ENCODE data around the gene CDKAL1. TPM values are rescaled to one million over a fixed set of nuclear protein-coding genes. Genes with fewer than 3 reads are reported as not detected.

The CDKAL1 gene
- total RNA-seq, 1 donor from 2014 or later, result 39.6 TPM

- no peak overlapping the region for H3K27ac ChIP-seq
- H3K9me3 Mint-ChIP-seq, result peaks cover 18% of the 10 kb centered on the region
- H3K27ac Mint-ChIP-seq, result no peak overlapping the region
- H3K4me3 Mint-ChIP-seq, result no peak overlapping the region
- peaks cover 12% of the 10 kb centered on the region for H3K4me1 ChIP-seq
- H3K36me3 ChIP-seq, result peaks cover 3% of the 10 kb centered on the region
- no peaks in the 10 kb centered on the region for H3F3A ChIP-seq (ENCODE audit: low read depth)
- H3K4me1 Mint-ChIP-seq, result peaks cover 29% of the 10 kb centered on the region
- H4K20me1 ChIP-seq (ENCODE audit: low read depth), result no peaks in the 10 kb centered on the region
- no peak for TF ChIP-seq EZH2phosphoT487 (IDR thresholded peaks at IDR 0.05)
- TF ChIP-seq EZH2 (IDR thresholded peaks at IDR 0.05), result no peak
- TF ChIP-seq CTCF (IDR thresholded peaks at IDR 0.05), result no peak
- no peak overlapping the region for H3K4me3 ChIP-seq
- no peaks in the 10 kb centered on the region for H3K27me3 Mint-ChIP-seq (ENCODE audit: insufficient read depth, low read depth)
- peaks cover 20% of the 10 kb centered on the region for H3K36me3 Mint-ChIP-seq
- H3K9me3 ChIP-seq (ENCODE audit: low read depth), result peaks cover 6% of the 10 kb centered on the region
- no peak overlapping the region for H3K4me2 ChIP-seq
- no peak overlapping the region for H3K9ac ChIP-seq
- H2AFZ ChIP-seq (replicated peaks), result no peak overlapping the region
- no peaks in the 10 kb centered on the region for H3K79me2 ChIP-seq (ENCODE audit: low read depth)
- DNase-seq (ENCODE audit: low spot score), result no peak
- H3K27me3 ChIP-seq, result no peaks in the 10 kb centered on the region
These were observed 347.1 kb downstream of the CDKAL1 start for GRCh38 chr6:20881365-20881764.

GRCh38 chr6:20882014-20882413, 347.8 kb downstream of the CDKAL1 start:
- Histone ChIP-seq H3F3A (ENCODE audit: low read depth) (no peaks in the 10 kb centered on the region), H3K4me3 (no peak overlapping the region), H2AFZ (replicated peaks) (no peak overlapping the region), H3K4me1 (peaks cover 10% of the 10 kb centered on the region), H3K27me3 (no peaks in the 10 kb centered on the region), H4K20me1 (ENCODE audit: low read depth) (no peaks in the 10 kb centered on the region), H3K79me2 (ENCODE audit: low read depth) (no peaks in the 10 kb centered on the region), H3K9ac (no peak overlapping the region), H3K36me3 (peaks cover 3% of the 10 kb centered on the region), H3K4me2 (no peak overlapping the region), H3K9me3 (ENCODE audit: low read depth) (peaks cover 6% of the 10 kb centered on the region), H3K27ac (no peak overlapping the region)
- Mint-ChIP-seq H3K27me3 (ENCODE audit: insufficient read depth, low read depth) (no peaks in the 10 kb centered on the region), H3K27ac (no peak overlapping the region), H3K4me1 (peaks cover 24% of the 10 kb centered on the region), H3K9me3 (peaks cover 18% of the 10 kb centered on the region), H3K4me3 (no peak overlapping the region), H3K36me3 (peaks cover 20% of the 10 kb centered on the region)
- no peak for DNase-seq (ENCODE audit: low spot score)
- no peak for TF ChIP-seq EZH2 (IDR thresholded peaks at IDR 0.05)
- TF ChIP-seq EZH2phosphoT487 (IDR thresholded peaks at IDR 0.05), result no peak
- no peak for TF ChIP-seq CTCF (IDR thresholded peaks at IDR 0.05)

- Histone ChIP-seq H3K79me2 (ENCODE audit: low read depth) (no peaks in the 10 kb centered on the region), H3F3A (ENCODE audit: low read depth) (no peaks in the 10 kb centered on the region), H3K27ac (no peak overlapping the region), H2AFZ (replicated peaks) (no peak overlapping the region), H3K4me3 (no peak overlapping the region), H3K9ac (no peak overlapping the region), H3K4me2 (no peak overlapping the region), H3K4me1 (no peaks in the 10 kb centered on the region), H3K9me3 (ENCODE audit: low read depth) (peaks cover 6% of the 10 kb centered on the region), H3K27me3 (no peaks in the 10 kb centered on the region), H4K20me1 (ENCODE audit: low read depth) (no peaks in the 10 kb centered on the region), H3K36me3 (peaks cover 3% of the 10 kb centered on the region)
- H3K36me3 Mint-ChIP-seq, result peaks cover 22% of the 10 kb centered on the region
- H3K4me1 Mint-ChIP-seq, result no peaks in the 10 kb centered on the region
- peaks cover 31% of the 10 kb centered on the region for H3K9me3 Mint-ChIP-seq
- DNase-seq (ENCODE audit: low spot score), result no peak
- H3K27me3 Mint-ChIP-seq (ENCODE audit: insufficient read depth, low read depth), result no peaks in the 10 kb centered on the region
- TF ChIP-seq EZH2 (IDR thresholded peaks at IDR 0.05), result no peak
- TF ChIP-seq EZH2phosphoT487 (IDR thresholded peaks at IDR 0.05), result no peak
- TF ChIP-seq CTCF (IDR thresholded peaks at IDR 0.05), result no peak
- no peak overlapping the region for H3K27ac Mint-ChIP-seq
- H3K4me3 Mint-ChIP-seq, result no peak overlapping the region
These were observed 350.8 kb downstream of the CDKAL1 start for GRCh38 chr6:20885076-20885475.

All from neural progenitor cell (in vitro differentiated cells).